ENCODE results near the gene SORCS2.

The SORCS2 gene

GRCh38 chr4:7756561-7757355, 564.4 kb downstream of the SORCS2 start:
- no peak for TF ChIP-seq SIN3A (IDR thresholded peaks at IDR 0.05; ENCODE audit: borderline replicate concordance, insufficient read depth, low read length)
- TF ChIP-seq TAF1 (IDR thresholded peaks at IDR 0.05; ENCODE audit: borderline replicate concordance, insufficient read depth, low read length) = no peak
- no peak for TF ChIP-seq FOXP2 (optimal IDR thresholded peaks at IDR 0.05; ENCODE audit: borderline replicate concordance, extremely low read depth, extremely low read length, insufficient read depth)
- TF ChIP-seq REST (IDR thresholded peaks at IDR 0.05; ENCODE audit: insufficient read depth in 1 of 2, low read depth in 2 of 2, low read length in 2 of 2) = no peak
- no peak for TF ChIP-seq POLR2AphosphoS5 (IDR thresholded peaks at IDR 0.05; ENCODE audit: low read depth, low read length)

DNA sequence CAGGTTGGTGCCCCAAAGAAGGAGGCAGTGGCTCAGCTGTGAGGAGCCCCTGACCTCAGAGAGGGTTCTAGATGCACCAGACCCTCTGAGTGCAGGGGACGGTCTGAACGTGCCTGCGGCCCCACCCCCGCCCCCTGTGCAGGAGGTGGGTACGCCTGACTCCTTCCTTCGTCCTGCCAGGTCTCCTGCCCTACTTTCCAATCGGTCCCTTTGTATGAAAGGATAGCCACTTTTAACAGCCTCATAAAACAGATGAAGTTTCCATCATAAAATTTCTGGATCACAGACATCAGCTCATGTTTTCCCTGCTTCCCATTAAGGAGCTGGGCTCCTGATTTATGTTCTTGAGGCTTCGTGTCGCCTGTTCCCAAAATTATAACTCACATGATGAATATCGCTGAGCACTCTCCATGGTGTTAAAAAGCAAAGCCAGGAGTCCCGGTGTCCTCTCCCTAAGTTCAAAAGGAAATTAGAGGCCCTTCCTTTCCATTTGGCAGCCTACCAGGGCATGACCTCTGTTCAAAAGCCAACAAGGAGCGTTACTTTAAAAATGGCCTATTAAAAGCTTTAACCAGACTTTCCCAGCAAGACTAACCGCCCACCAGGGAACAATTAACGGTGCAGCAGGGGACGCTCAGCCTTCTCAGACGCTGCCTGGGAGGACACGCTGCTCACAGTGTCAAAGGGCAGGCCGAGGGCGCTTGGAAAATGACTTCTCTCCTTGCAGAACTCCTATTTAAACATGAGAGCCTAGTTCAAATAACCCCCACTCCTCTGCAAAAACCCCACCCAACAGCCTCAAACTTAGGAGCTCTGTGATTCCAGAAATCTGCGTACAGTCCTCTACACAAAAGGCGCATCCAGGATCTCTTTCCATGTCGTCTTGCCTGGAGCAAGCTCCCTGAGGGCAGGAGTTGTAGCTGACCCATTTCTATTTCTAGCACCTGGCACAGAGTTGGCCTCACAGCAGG, 565.4 kb downstream of the SORCS2 start:
- TF ChIP-seq TAF1 (IDR thresholded peaks at IDR 0.05; ENCODE audit: borderline replicate concordance, insufficient read depth, low read length) = no peak
- no peak for TF ChIP-seq POLR2AphosphoS5 (IDR thresholded peaks at IDR 0.05; ENCODE audit: low read depth, low read length)
- no peak for TF ChIP-seq FOXP2 (optimal IDR thresholded peaks at IDR 0.05; ENCODE audit: borderline replicate concordance, extremely low read depth, extremely low read length, insufficient read depth)
- TF ChIP-seq REST (IDR thresholded peaks at IDR 0.05; ENCODE audit: insufficient read depth in 1 of 2, low read depth in 2 of 2, low read length in 2 of 2) = peak in 1 of 2 experiments; percentile 64; a peak in 1 of 4 replicates
- TF ChIP-seq SIN3A (IDR thresholded peaks at IDR 0.05; ENCODE audit: borderline replicate concordance, insufficient read depth, low read length) = no peak

DNA sequence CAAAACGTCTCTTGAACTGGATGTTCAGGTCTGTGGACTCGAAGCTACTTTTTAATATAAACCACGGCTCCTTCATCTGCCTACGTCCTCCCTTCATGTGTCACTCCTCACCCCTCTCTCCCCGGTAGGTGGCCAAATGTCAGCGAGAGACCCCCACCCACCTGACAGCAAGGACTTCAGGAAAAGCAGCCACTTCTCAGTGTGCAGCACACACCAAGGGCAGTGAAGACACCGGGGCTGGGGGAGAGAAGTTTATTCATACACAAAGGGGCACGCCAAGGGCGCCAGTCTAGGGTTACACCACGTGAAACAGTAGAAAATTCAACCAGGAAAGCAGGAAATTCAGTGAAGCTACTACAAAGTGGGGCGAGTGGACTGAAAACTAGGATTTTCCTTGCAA, 566.1 kb downstream of the SORCS2 start:
- TF ChIP-seq POLR2AphosphoS5 (IDR thresholded peaks at IDR 0.05; ENCODE audit: low read depth, low read length) (no peak), REST (IDR thresholded peaks at IDR 0.05; ENCODE audit: insufficient read depth in 1 of 2, low read depth in 2 of 2, low read length in 2 of 2) (no peak), FOXP2 (optimal IDR thresholded peaks at IDR 0.05; ENCODE audit: borderline replicate concordance, extremely low read depth, extremely low read length, insufficient read depth) (no peak), TAF1 (IDR thresholded peaks at IDR 0.05; ENCODE audit: borderline replicate concordance, insufficient read depth, low read length) (no peak), SIN3A (IDR thresholded peaks at IDR 0.05; ENCODE audit: borderline replicate concordance, insufficient read depth, low read length) (no peak)

- TF ChIP-seq POLR2AphosphoS5 (IDR thresholded peaks at IDR 0.05; ENCODE audit: low read depth, low read length) (no peak), SIN3A (IDR thresholded peaks at IDR 0.05; ENCODE audit: borderline replicate concordance, insufficient read depth, low read length) (no peak), REST (IDR thresholded peaks at IDR 0.05; ENCODE audit: insufficient read depth in 1 of 2, low read depth in 2 of 2, low read length in 2 of 2) (no peak), TAF1 (IDR thresholded peaks at IDR 0.05; ENCODE audit: borderline replicate concordance, insufficient read depth, low read length) (no peak), FOXP2 (optimal IDR thresholded peaks at IDR 0.05; ENCODE audit: borderline replicate concordance, extremely low read depth, extremely low read length, insufficient read depth) (no peak)
Measured at GRCh38 chr4:7759216-7759615, 566.9 kb downstream of the SORCS2 start.

All from PFSK-1 (cell line).